H1 (cell line): ENCODE data around the gene ACOT7. TPM values are rescaled to one million over a fixed set of nuclear protein-coding genes. Genes with fewer than 3 reads are reported as not detected.

Experiments used
- SP4 ChIP-seq: IDR thresholded peaks from 2 replicates; pipeline ENCODE4 v1.6.1; 2012; ENCODE audit warnings: low read length, inconsistent platforms
- TBP ChIP-seq: IDR thresholded peaks from 2 replicates; pipeline ENCODE4 v1.6.1; 2011; ENCODE audit warnings: low read depth, low read length, improper control_type of control experiment
- polyA plus RNA-seq, 7 experiments: library from polyadenylated mRNA; depleted of rRNA in 3 of 7; stranded (reverse) in 5 of 7; unstranded in 2 of 7; fragments of >200 nt in 5 of 7; fragments of 200-250 nt in 2 of 7; gene quantifications; 1 replicate in 5 of 7; 2 replicates in 1 of 7; 4 replicates in 1 of 7; pipeline versions ENCODE4 v1.2.1 to v1.2.3, GENCODE V29; 2011 to 2013; ENCODE audit warnings: missing spikeins in 2 of 7, mixed read lengths in 2 of 7
- total RNA-seq: library from RNA; stranded (reverse); fragmentation: NEBNext Ultra II Directional; extraction: Animal tissue kit (Norgen Biotek cat#: 25700); gene quantifications from 2 replicates; pipeline ENCODE4 v1.2.1, GENCODE V29; 2021

The ACOT7 gene
- total and polyA plus RNA-seq, 2 of the 8 experiments (the other 6 are each of a cell fraction or from before 2014, with no cell fraction given): 151 to 214 TPM

GRCh38 chr1:6256645-6257044, 136.9 kb downstream of the ACOT7 start (continued):
- TF ChIP-seq TBP: no peak
- no peak for TF ChIP-seq SP4
- TF ChIP-seq, all 59 proteins: peak for 0
